SK-N-SH treated with all-trans-retinoic acid at 6 μM for 48 hours (cell line): ENCODE measurements around the gene MDFIC2.
"Not testable (repeated sequence)": the region's sequence is repeated elsewhere in the genome, so short reads cannot be mapped to it uniquely, and the experiment has no call there.

ENCODE experiments used
- ATAC-seq: fragments of 200-7000 bp; cut with Tn5 transposase; 3 replicates; pipeline ENCODE4 v1.9.1; 2020; ENCODE audit warnings: mild to moderate bottlenecking, moderate library complexity
- ARNTL ChIP-seq: fragments of 450-650 bp; formaldehyde crosslinking; IDR thresholded peaks from 2 replicates; pipeline ENCODE4 v1.5.0; 2020; ENCODE audit warnings: low read depth, mild to moderate bottlenecking, moderate library complexity, borderline replicate concordance
- BACH2 ChIP-seq: fragments of 250-450 bp; sonication (Bioruptor Pico); IDR thresholded peaks from 2 replicates; pipeline ENCODE4 v1.9.0; 2021; ENCODE audit warnings: mild to moderate bottlenecking, borderline replicate concordance
- CREB5 ChIP-seq: fragments of 250-450 bp; sonication (Bioruptor Pico); IDR thresholded peaks from 2 replicates; pipeline ENCODE4 v1.5.1; 2020; ENCODE audit warnings: low read depth, mild to moderate bottlenecking, moderate library complexity
- CSDC2 ChIP-seq: fragments of 250-450 bp; sonication (Bioruptor Pico); IDR thresholded peaks from 2 replicates; pipeline ENCODE4 v1.5.0; 2020; ENCODE audit warnings: mild to moderate bottlenecking, moderate library complexity
- ESRRG ChIP-seq: fragments of 250-450 bp; sonication (Bioruptor Pico); IDR thresholded peaks from 2 replicates; pipeline ENCODE4 v1.6.1; 2021; ENCODE audit warnings: mild to moderate bottlenecking
- ISL1 ChIP-seq: fragments of 250-450 bp; sonication (Bioruptor Pico); IDR thresholded peaks from 2 replicates; pipeline ENCODE4 v2.1.2; 2022; ENCODE audit warnings: mild to moderate bottlenecking, moderate library complexity
- POU6F1 ChIP-seq: fragments of 250-450 bp; sonication (Bioruptor Pico); IDR thresholded peaks from 2 replicates; pipeline ENCODE4 v1.8.0; 2021; ENCODE audit warnings: low read depth, mild to moderate bottlenecking, moderate library complexity, borderline replicate concordance
- PPARA ChIP-seq: fragments of 250-450 bp; sonication (Bioruptor Pico); IDR thresholded peaks from 2 replicates; pipeline ENCODE4 v1.5.0; 2020; ENCODE audit warnings: mild to moderate bottlenecking, borderline replicate concordance
- RARB ChIP-seq: fragments of 250-450 bp; sonication (Bioruptor Pico); IDR thresholded peaks from 2 replicates; pipeline ENCODE4 v1.8.0; 2021; ENCODE audit warnings: mild to moderate bottlenecking, moderate library complexity
- TCF4 ChIP-seq: fragments of 250-450 bp; sonication (Bioruptor Pico); IDR thresholded peaks from 2 replicates; pipeline ENCODE4 v1.8.0; 2021; ENCODE audit warnings: mild to moderate bottlenecking, moderate library complexity, borderline replicate concordance
- TSHZ2 ChIP-seq: fragments of 250-450 bp; sonication (Bioruptor Pico); IDR thresholded peaks from 2 replicates; pipeline ENCODE4 v1.5.0; 2020; ENCODE audit warnings: mild to moderate bottlenecking, moderate library complexity
- ZC3H10 ChIP-seq: fragments of 250-450 bp; sonication (Bioruptor Pico); IDR thresholded peaks from 2 replicates; pipeline ENCODE4 v1.5.1; 2021; ENCODE audit warnings: mild to moderate bottlenecking, moderate library complexity
- ZFP3 ChIP-seq: fragments of 250-450 bp; sonication (Bioruptor Pico); IDR thresholded peaks from 2 replicates; pipeline ENCODE4 v1.5.0; 2020; ENCODE audit warnings: mild to moderate bottlenecking, moderate library complexity
- ZFP30 ChIP-seq: fragments of 450-650 bp; formaldehyde crosslinking; IDR thresholded peaks from 2 replicates; pipeline ENCODE4 v1.5.0; 2022; ENCODE audit warnings: mild to moderate bottlenecking, moderate library complexity
- ZNF565 ChIP-seq: fragments of 450-650 bp; formaldehyde crosslinking; conservative IDR thresholded peaks from 2 replicates; pipeline ENCODE4 v1.5.0; 2020; ENCODE audit warnings: low read depth, mild to moderate bottlenecking, moderate library complexity
- ZNF70 ChIP-seq: fragments of 450-650 bp; formaldehyde crosslinking; IDR thresholded peaks from 2 replicates; pipeline ENCODE4 v1.5.0; 2020; ENCODE audit warnings: mild to moderate bottlenecking, moderate library complexity
- ZNF8 ChIP-seq: fragments of 450-650 bp; formaldehyde crosslinking; IDR thresholded peaks from 2 replicates; pipeline ENCODE4 v1.5.0; 2020; ENCODE audit warnings: mild to moderate bottlenecking, moderate library complexity
- TF ChIP-seq, protein P1 (sequence below): fragments of 250-450 bp; sonication (Bioruptor Pico); IDR thresholded peaks from 2 replicates; pipeline ENCODE4 v1.5.1; 2021; ENCODE audit warnings: mild to moderate bottlenecking, moderate library complexity
- TF ChIP-seq, protein P2 (sequence below): fragments of 250-450 bp; sonication (Bioruptor Pico); IDR thresholded peaks from 2 replicates; pipeline ENCODE4 v1.8.0; 2020; ENCODE audit warnings: mild to moderate bottlenecking, moderate library complexity, borderline replicate concordance

MDFIC2 gene

GRCh38 chr3:70298385-70298784 is 14.1 kb downstream of the MDFIC2 start:
- ATAC-seq: no peak
- 0 out of 2 replicates have a peak, but pooled peaks have one; percentile 16 for TF ChIP-seq ZFP3 (CRISPR knock-in tag)
- TF ChIP-seq ZC3H10: no peak
- TF ChIP-seq ISL1 (CRISPR knock-in tag): peak; percentile 87
- TF ChIP-seq ARNTL: no peak
- TF ChIP-seq CREB5 (CRISPR knock-in tag): peak; percentile 68; the same call in 1 of the 2 replicates
- TF ChIP-seq TCF4 (CRISPR knock-in tag): peak; percentile 12; the same call in 1 of the 2 replicates

DNA sequence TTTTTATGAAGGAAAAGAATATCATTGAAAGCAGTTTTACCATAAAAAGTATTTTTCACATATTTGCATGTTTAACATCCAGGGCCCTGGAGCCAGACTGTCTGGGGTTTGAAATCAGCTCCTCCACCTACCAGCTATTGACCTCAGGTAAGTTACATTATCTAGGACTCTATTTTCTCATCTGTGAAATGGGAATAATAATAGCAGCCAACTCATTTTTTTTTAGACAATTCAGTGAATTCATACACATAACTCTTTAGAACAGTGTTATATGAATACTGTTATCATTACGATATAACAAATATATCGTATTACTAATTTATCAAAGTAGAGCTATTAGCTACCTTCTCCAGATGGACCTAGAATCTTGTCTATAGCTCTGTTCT is 21.3 kb downstream of the MDFIC2 start:
- no peak for TF ChIP-seq ZNF565 (CRISPR knock-in tag)
- no peak for ATAC-seq

- ATAC-seq: not testable (repeated sequence)
These were observed 21.9 kb downstream of the MDFIC2 start for GRCh38 chr3:70290431-70291096.

DNA sequence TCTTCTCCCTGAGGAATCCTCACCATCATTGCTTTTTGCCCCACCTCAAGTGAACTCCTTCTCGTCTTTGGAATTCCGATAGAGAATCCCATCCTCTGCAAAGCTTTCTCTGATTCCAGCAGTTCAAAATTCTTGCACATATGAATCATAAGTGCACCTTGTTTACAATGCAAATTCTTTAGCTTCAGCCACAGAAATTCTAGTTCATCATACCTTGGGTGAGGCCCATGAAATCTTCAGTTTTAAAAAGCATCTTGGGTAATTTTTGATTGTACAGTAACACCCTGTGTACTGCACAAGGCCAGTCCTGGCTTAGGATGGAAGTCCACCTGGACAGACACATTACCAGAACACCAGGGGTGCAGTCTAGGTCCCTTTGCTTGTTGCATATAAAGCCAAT is 30.8 kb downstream of the MDFIC2 start:
- no peak for ATAC-seq
- TF ChIP-seq ZFP3 (CRISPR knock-in tag): no peak
- TF ChIP-seq CSDC2: no peak
- no peak for TF ChIP-seq ZNF70 (CRISPR knock-in tag)
- no peak for TF ChIP-seq ZNF565 (CRISPR knock-in tag)
- TF ChIP-seq ISL1 (CRISPR knock-in tag): no peak
- TF ChIP-seq POU6F1 (CRISPR knock-in tag): no peak
- no peak for TF ChIP-seq CREB5 (CRISPR knock-in tag)
- no peak for TF ChIP-seq ZFP30
- no peak for TF ChIP-seq PPARA (CRISPR knock-in tag)
- TF ChIP-seq TSHZ2 (CRISPR knock-in tag): no peak
- TF ChIP-seq RARB (CRISPR knock-in tag): no peak
- no peak for TF ChIP-seq ESRRG
- TF ChIP-seq, protein P1, sequence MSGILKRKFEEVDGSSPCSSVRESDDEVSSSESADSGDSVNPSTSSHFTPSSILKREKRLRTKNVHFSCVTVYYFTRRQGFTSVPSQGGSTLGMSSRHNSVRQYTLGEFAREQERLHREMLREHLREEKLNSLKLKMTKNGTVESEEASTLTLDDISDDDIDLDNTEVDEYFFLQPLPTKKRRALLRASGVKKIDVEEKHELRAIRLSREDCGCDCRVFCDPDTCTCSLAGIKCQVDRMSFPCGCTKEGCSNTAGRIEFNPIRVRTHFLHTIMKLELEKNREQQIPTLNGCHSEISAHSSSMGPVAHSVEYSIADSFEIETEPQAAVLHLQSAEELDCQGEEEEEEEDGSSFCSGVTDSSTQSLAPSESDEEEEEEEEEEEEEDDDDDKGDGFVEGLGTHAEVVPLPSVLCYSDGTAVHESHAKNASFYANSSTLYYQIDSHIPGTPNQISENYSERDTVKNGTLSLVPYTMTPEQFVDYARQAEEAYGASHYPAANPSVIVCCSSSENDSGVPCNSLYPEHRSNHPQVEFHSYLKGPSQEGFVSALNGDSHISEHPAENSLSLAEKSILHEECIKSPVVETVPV: no peak
- TF ChIP-seq BACH2 (CRISPR knock-in tag): no peak

DNA sequence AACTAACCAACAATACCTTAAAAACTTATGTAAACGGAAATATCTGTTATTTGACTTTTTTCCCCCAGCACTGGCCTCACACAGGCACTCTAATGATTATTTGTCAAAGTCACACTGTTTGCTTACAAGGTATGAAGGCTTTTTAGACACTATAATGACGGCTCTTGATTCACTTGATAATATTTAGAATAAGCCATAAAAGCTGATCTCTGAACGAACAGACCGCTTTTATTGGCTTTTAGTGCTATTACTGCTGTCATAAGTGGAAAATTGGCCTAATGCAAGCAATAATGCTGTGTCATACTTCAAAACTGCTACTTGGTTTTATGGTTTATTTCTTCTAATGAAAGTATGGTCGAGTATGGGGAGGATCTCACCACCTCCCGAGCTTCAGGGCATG is 35.1 kb downstream of the MDFIC2 start:
- no peak for ATAC-seq
- peak; percentile 93; the same call in 1 of the 2 replicates for TF ChIP-seq BACH2 (CRISPR knock-in tag)
- TF ChIP-seq ZNF565 (CRISPR knock-in tag): no peak
- TF ChIP-seq POU6F1 (CRISPR knock-in tag): no peak
- TF ChIP-seq, protein P2, sequence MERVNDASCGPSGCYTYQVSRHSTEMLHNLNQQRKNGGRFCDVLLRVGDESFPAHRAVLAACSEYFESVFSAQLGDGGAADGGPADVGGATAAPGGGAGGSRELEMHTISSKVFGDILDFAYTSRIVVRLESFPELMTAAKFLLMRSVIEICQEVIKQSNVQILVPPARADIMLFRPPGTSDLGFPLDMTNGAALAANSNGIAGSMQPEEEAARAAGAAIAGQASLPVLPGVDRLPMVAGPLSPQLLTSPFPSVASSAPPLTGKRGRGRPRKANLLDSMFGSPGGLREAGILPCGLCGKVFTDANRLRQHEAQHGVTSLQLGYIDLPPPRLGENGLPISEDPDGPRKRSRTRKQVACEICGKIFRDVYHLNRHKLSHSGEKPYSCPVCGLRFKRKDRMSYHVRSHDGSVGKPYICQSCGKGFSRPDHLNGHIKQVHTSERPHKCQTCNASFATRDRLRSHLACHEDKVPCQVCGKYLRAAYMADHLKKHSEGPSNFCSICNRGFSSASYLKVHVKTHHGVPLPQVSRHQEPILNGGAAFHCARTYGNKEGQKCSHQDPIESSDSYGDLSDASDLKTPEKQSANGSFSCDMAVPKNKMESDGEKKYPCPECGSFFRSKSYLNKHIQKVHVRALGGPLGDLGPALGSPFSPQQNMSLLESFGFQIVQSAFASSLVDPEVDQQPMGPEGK (CRISPR knock-in tag): no peak
- TF ChIP-seq ZNF70 (CRISPR knock-in tag): no peak
- TF ChIP-seq CREB5 (CRISPR knock-in tag): no peak
- TF ChIP-seq ZNF8 (CRISPR knock-in tag): no peak
